GM12878 (cell line): ENCODE data around the gene ANKRD34C. TPM values are rescaled to one million over a fixed set of nuclear protein-coding genes. Genes with fewer than 3 reads are reported as not detected.

Experiments
- ATAC-seq: fragments of 200-7000 bp; cut with Tn5 transposase; 3 replicates; pipeline ENCODE4 v1.9.1; 2020; ENCODE audit warnings: mild to moderate bottlenecking, moderate library complexity
- BruUV-seq: library from RNA; stranded (reverse); fragments of 400-500 nt; replicated peaks from 2 replicates; lab custom pipeline; 2021; lab: Mats Ljungman, UMichigan
- CTCF ChIA-PET: fragments of 300-600 bp; sonication (Branson Sonifier 250); formaldehyde crosslinking; extraction: SDS; loops from one replicate; lab custom pipeline; 2021; ENCODE audit warnings: inconsistent platforms; lab: Yijun Ruan, JAX
- POLR2A ChIA-PET: fragments of 350-600 bp; formaldehyde crosslinking; extraction: SDS; loops from one replicate; lab custom pipeline; 2021; ENCODE audit warnings: inconsistent platforms; lab: Charles Lee
- RAD21 ChIA-PET: fragments of 300-600 bp; sonication (Branson Sonifier 250); formaldehyde crosslinking; loops from one replicate; lab custom pipeline; 2023; ENCODE audit warnings: antibody characterized with exemption; ENCODE audit not compliant: unreplicated experiment; lab: Charles Lee
- SMC1A ChIA-PET: fragments of 300-600 bp; sonication (Branson Sonifier 250); formaldehyde crosslinking; loops from one replicate; lab custom pipeline; 2023; ENCODE audit not compliant: unreplicated experiment, uncharacterized antibody; lab: Charles Lee
- DNase-seq: peaks from one replicate; pipeline ENCODE4 v3.0.0-alpha.2; 2011; ENCODE audit warnings: low read depth, low spot score
- FAIRE-seq: peaks from 3 replicates; lab custom pipeline; 2011; peaks lifted over from hg19 to GRCh38; lab: Jason Lieb, UNC
- H2AFZ ChIP-seq: 2 replicates; pipeline ENCODE4 v1.6.0; 2011; ENCODE audit warnings: low read depth, low read length, control low read depth; ENCODE audit not compliant: control insufficient read depth
- H3K27ac ChIP-seq: 2 replicates; pipeline ENCODE4 v1.5.1; 2011; ENCODE audit warnings: control low read depth; ENCODE audit not compliant: control insufficient read depth, insufficient read depth
- H3K27me3 ChIP-seq, 2 experiments: replicated peaks in 1 of 2; 2 replicates each; pipeline versions ENCODE4 v1.6.0 to v1.6.1; 2011; ENCODE audit warnings: low read length in 1 of 2; ENCODE audit not compliant: control insufficient read depth in 2 of 2, insufficient read depth in 2 of 2
- H3K36me3 ChIP-seq, 2 experiments: 2 replicates each; pipeline ENCODE4 v1.5.1; 2011; ENCODE audit warnings: low read length in 1 of 2; ENCODE audit not compliant: control insufficient read depth in 2 of 2, insufficient read depth in 2 of 2
- H3K4me1 ChIP-seq: 2 replicates; pipeline ENCODE4 v1.6.1; 2011; ENCODE audit warnings: mild to moderate bottlenecking, low read length, moderate library complexity, mixed read lengths; ENCODE audit not compliant: control insufficient read depth, insufficient read depth
- H3K4me2 ChIP-seq: 2 replicates; pipeline ENCODE4 v1.6.0; 2011; ENCODE audit warnings: control low read depth; ENCODE audit not compliant: control insufficient read depth, insufficient read depth
- H3K4me3 ChIP-seq: fragments of 200-600 bp; sonication (generic); 2 replicates; pipeline ENCODE4 v1.5.1; 2016
- H3K79me2 ChIP-seq: 2 replicates; pipeline ENCODE4 v1.6.0; 2011; ENCODE audit warnings: low read length; ENCODE audit not compliant: control insufficient read depth, insufficient read depth
- H3K9ac ChIP-seq: 2 replicates; pipeline ENCODE4 v1.8.0; 2011; ENCODE audit warnings: low read length, control low read depth, mixed read lengths; ENCODE audit not compliant: control insufficient read depth, insufficient read depth
- H3K9me3 ChIP-seq: replicated peaks from 3 replicates; pipeline ENCODE4 v1.5.1; 2011; ENCODE audit warnings: mild to moderate bottlenecking, low read length; ENCODE audit not compliant: control insufficient read depth, insufficient read depth
- H4K20me1 ChIP-seq: 2 replicates; pipeline ENCODE4 v1.6.0; 2011; ENCODE audit not compliant: control insufficient read depth, insufficient read depth
- CHD4 ChIP-seq: fragments of 200-600 bp; sonication (generic); IDR thresholded peaks from 2 replicates; pipeline ENCODE4 v1.6.1; 2016; ENCODE audit warnings: mild to moderate bottlenecking
- CTCF ChIP-seq, 3 experiments: IDR thresholded peaks in 2 of 3; conservative IDR thresholded peaks in 1 of 3; 2 replicates each; pipeline ENCODE4 v1.5.1; 2011; ENCODE audit warnings: low read depth in 3 of 3, low read length in 3 of 3, mild to moderate bottlenecking in 3 of 3, control low read depth in 2 of 3, moderate library complexity in 2 of 3, inconsistent platforms in 1 of 3, mixed read lengths in 1 of 3; ENCODE audit not compliant: control insufficient read depth in 2 of 3, insufficient read depth in 1 of 3; ENCODE audit errors: extremely low read depth in 1 of 3
- EED ChIP-seq: sonication (generic); IDR thresholded peaks from 2 replicates; pipeline ENCODE4 v1.6.1; 2016; ENCODE audit warnings: antibody characterized with exemption, low read depth
- ESRRA ChIP-seq: IDR thresholded peaks from 2 replicates; pipeline ENCODE4 v1.6.1; 2012; ENCODE audit warnings: mild to moderate bottlenecking, low read length, improper control_type of control experiment
- GATAD2B ChIP-seq: fragments of 450-650 bp; conservative IDR thresholded peaks from 2 replicates; pipeline ENCODE4 v1.6.1; 2017; ENCODE audit warnings: low read depth, mild to moderate bottlenecking, moderate library complexity
- MTA2 ChIP-seq: fragments of 450-650 bp; IDR thresholded peaks from 2 replicates; pipeline ENCODE4 v1.6.1; 2016; ENCODE audit warnings: low read depth, mild to moderate bottlenecking, moderate library complexity
- NBN ChIP-seq: fragments of 450-650 bp; IDR thresholded peaks from 2 replicates; pipeline ENCODE4 v1.6.1; 2016
- POLR2AphosphoS2 ChIP-seq: IDR thresholded peaks from 2 replicates; pipeline ENCODE4 v1.6.1; 2011; ENCODE audit warnings: low read depth, mild to moderate bottlenecking, low read length, improper control_type of control experiment, moderate library complexity
- RBBP5 ChIP-seq: fragments of 200-600 bp; sonication (generic); conservative IDR thresholded peaks from 2 replicates; pipeline ENCODE4 v1.6.1; 2016
- RFX5 ChIP-seq: IDR thresholded peaks from 2 replicates; pipeline ENCODE4 v1.6.1; 2011; ENCODE audit warnings: low read depth, low read length, improper control_type of control experiment
- SP1 ChIP-seq: IDR thresholded peaks from one replicate; pipeline ENCODE4 v1.6.1; 2011; ENCODE audit warnings: low read depth, low read length
- ZNF592 ChIP-seq: fragments of 450-650 bp; IDR thresholded peaks from 2 replicates; pipeline ENCODE4 v1.6.1; 2017; ENCODE audit warnings: mild to moderate bottlenecking, moderate library complexity
- WGBS: methylation state at CpG from one replicate; pipeline ENCODE4 v1.1.6; 2016; ENCODE audit warnings: low lambda C conversion rate; ENCODE audit not compliant: insufficient replicate concordance, insufficient coverage; ENCODE audit errors: missing lambda C conversion rate; 5-methylcytosine and 5-hydroxymethylcytosine counted together
- in situ Hi-C: fragments of 300-500 bp; cut with MboI; formaldehyde crosslinking; loops from 9 replicates; pipeline ENCODE4 v1.14.3; 2018; ENCODE audit warnings: mixed read lengths
- intact Hi-C: fragments of 100-400 bp; cut with micrococcal nuclease; formaldehyde crosslinking; loops from one replicate; pipeline ENCODE4 v1.14.2; 2022; ENCODE audit not compliant: unreplicated experiment
- polyA plus RNA-seq, 11 experiments: library from polyadenylated mRNA; depleted of rRNA in 4 of 11; unstranded in 6 of 11; stranded (reverse) in 5 of 11; fragments of >200 nt; fragmentation: Nextera tagmentation in 4 of 11; fragmentation: Illumina TruSeq in 1 of 11; extraction: Ambion mirVana in 4 of 11; extraction: Trizol in 1 of 11; gene quantifications; 1 replicate in 1 of 11; 2 replicates in 10 of 11; pipeline versions ENCODE4 v1.2.1 to v1.2.3, GENCODE V29; 2011 to 2016; ENCODE audit warnings: inconsistent platforms in 2 of 11, missing spikeins in 2 of 11, low read depth in 1 of 11
- total RNA-seq, 4 experiments: library from RNA; depleted of rRNA in 3 of 4; stranded (reverse); fragments of >200 nt in 3 of 4; fragmentation: Illumina TruSeq in 1 of 4; extraction: Trizol in 1 of 4; gene quantifications; 2 replicates each; pipeline versions ENCODE4 v1.2.1 to v1.2.3, GENCODE V29; 2013 to 2021
- TF ChIP-seq, protein P1 (sequence below): fragments of 150-350 bp; IDR thresholded peaks from 2 replicates; pipeline ENCODE4 v1.6.1; 2014; ENCODE audit warnings: mild to moderate bottlenecking, low read depth, low read length
- TF ChIP-seq, protein P2 (sequence below): fragments of 450-650 bp; IDR thresholded peaks from 2 replicates; pipeline ENCODE4 v1.6.1; 2016; ENCODE audit warnings: mild to moderate bottlenecking, moderate library complexity, borderline replicate concordance

The ANKRD34C gene
- total and polyA plus RNA-seq, 10 of the 15 experiments (the other 5 are each of a cell fraction or from before 2014, with no cell fraction given): 0.01 TPM; not detected in 9

DNA sequence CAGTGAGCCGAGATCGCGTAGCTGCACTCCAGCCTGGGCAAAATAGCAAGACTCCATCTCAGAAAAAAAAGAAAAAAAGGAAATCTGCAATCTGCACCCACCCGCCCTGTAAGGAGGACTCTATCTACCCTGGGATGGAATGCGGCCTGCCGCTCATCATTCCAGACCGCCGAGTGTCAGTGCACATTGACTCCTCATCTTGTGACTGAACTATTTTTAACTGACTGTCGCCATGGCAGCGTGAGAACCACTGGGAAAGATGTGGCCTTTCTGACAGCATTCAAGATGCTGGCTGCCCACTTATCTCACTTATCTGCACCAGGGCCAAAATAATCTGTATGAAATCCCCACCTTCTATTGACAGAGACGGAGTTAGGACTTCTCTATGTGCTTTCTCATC, 38.8 kb upstream of the ANKRD34C start:
- Histone ChIP-seq H3K36me3 (no peaks in the 10 kb centered on the region), H3K27me3 (no peaks in the 10 kb centered on the region), H3K4me1 (no peaks in the 10 kb centered on the region), H4K20me1 (no peaks in the 10 kb centered on the region), H3K4me2 (no peak overlapping the region), H3K9me3 (no peaks in the 10 kb centered on the region), H3K79me2 (no peaks in the 10 kb centered on the region), H3K9ac (no peak overlapping the region), H2AFZ (no peak overlapping the region), H3K4me3 (no peak overlapping the region), H3K27ac (no peak overlapping the region)
- RAD21 ChIA-PET: no interaction called here
- CTCF ChIA-PET: no interaction called here
- SMC1A ChIA-PET: no interaction called here
- in situ Hi-C loops: no loop called here
- POLR2A ChIA-PET: no interaction called here
- DNase-seq (no peak), FAIRE-seq (no peak), ATAC-seq (no peak)
- no TSS peak for BruUV-seq
- intact Hi-C loops: no loop called here
- WGBS: 57% methylated on average over 11 of the region's 11 CpGs
- TF ChIP-seq, protein P1, sequence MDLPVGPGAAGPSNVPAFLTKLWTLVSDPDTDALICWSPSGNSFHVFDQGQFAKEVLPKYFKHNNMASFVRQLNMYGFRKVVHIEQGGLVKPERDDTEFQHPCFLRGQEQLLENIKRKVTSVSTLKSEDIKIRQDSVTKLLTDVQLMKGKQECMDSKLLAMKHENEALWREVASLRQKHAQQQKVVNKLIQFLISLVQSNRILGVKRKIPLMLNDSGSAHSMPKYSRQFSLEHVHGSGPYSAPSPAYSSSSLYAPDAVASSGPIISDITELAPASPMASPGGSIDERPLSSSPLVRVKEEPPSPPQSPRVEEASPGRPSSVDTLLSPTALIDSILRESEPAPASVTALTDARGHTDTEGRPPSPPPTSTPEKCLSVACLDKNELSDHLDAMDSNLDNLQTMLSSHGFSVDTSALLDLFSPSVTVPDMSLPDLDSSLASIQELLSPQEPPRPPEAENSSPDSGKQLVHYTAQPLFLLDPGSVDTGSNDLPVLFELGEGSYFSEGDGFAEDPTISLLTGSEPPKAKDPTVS: no peak
- TF ChIP-seq MTA2 (no peak), GATAD2B (no peak), RFX5 (no peak), ESRRA (no peak), ZNF592 (no peak), RBBP5 (no peak), CHD4 (no peak), EED (no peak), POLR2AphosphoS2 (no peak), CTCF (IDR thresholded peaks at IDR 0.05 in 2 of 3, conservative IDR thresholded peaks at IDR 0.05 in 1 of 3; ENCODE audit: control insufficient read depth in 2 of 3, extremely low read depth in 1 of 3, insufficient read depth in 1 of 3, low read depth in 3 of 3, low read length in 3 of 3) (no peak), NBN (no peak), SP1 (no peak)
- TF ChIP-seq, protein P2, sequence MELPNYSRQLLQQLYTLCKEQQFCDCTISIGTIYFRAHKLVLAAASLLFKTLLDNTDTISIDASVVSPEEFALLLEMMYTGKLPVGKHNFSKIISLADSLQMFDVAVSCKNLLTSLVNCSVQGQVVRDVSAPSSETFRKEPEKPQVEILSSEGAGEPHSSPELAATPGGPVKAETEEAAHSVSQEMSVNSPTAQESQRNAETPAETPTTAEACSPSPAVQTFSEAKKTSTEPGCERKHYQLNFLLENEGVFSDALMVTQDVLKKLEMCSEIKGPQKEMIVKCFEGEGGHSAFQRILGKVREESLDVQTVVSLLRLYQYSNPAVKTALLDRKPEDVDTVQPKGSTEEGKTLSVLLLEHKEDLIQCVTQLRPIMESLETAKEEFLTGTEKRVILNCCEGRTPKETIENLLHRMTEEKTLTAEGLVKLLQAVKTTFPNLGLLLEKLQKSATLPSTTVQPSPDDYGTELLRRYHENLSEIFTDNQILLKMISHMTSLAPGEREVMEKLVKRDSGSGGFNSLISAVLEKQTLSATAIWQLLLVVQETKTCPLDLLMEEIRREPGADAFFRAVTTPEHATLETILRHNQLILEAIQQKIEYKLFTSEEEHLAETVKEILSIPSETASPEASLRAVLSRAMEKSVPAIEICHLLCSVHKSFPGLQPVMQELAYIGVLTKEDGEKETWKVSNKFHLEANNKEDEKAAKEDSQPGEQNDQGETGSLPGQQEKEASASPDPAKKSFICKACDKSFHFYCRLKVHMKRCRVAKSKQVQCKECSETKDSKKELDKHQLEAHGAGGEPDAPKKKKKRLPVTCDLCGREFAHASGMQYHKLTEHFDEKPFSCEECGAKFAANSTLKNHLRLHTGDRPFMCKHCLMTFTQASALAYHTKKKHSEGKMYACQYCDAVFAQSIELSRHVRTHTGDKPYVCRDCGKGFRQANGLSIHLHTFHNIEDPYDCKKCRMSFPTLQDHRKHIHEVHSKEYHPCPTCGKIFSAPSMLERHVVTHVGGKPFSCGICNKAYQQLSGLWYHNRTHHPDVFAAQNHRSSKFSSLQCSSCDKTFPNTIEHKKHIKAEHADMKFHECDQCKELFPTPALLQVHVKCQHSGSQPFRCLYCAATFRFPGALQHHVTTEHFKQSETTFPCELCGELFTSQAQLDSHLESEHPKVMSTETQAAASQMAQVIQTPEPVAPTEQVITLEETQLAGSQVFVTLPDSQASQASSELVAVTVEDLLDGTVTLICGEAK: no peak
